ENCODE data around the gene TASOR2.

The TASOR2 gene

DNA sequence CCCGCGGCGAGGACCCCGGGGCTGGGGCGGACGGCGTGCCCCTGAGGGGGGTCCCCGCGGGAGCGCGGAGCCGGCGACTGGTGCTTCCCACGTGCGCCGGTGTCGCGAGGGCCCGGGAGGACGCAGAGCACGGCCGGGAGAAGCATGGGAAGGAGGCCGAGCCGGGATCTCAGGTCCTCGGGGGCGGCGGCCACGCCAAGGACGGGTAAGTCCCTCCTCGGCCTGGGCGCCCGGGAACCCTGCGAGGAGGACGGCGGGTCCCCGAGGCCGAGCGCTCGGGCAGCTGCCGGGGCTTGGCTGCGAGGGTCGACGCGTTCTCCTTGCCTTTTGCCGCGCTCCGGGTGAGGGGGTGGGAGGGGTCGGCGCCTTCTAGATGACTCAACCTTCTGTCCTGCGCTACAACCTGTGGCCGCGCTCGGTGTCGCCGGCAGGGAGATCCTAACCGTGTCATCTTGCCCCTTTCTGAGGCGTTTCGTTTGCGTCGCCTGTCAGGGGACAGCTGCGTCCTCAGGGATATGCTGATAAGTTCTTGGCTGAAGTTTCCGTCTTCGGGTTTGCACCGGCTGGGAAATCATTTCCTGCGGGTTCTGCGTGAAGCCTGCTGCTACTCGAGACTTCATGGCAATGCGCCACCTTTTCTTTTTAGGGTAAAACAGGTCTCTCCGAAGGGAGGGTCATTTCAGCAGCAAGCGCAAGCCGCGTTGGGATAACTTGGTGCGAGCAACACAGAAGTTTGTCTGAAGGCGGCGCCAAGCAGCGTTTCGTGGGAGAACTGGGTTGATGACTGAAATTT lies 529 bp downstream of the TASOR2 start:
- DNase-seq (ENCODE audit: low read depth in 2 of 3, low spot score in 1 of 3) = peak; percentile 42 to 65 (median 62)

DNA sequence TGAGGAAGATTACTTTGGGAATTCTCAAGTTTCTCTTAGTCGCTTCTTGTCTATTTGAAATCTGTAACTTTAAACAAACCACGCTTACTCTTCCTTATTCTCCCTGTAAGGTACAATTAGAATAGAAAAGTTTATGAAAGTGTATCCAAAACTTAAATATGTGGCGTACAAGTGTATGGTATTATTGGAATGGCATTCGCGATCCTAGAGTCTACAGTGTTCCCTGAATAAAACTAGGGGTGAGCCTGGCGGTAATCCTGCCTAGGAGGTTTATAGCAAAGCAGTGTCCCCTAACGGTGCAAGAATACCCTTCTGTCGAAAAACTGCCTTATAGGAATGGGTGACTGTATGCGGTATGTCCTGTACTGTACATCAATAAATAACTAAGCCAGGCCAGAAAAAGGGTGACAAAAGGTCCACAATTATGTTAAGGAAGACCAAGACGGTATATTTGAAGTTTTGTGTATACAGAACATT lies 1.2 kb downstream of the TASOR2 start:
- DNase-seq (ENCODE audit: low read depth in 2 of 3, low spot score in 1 of 3) = no peak

DNA sequence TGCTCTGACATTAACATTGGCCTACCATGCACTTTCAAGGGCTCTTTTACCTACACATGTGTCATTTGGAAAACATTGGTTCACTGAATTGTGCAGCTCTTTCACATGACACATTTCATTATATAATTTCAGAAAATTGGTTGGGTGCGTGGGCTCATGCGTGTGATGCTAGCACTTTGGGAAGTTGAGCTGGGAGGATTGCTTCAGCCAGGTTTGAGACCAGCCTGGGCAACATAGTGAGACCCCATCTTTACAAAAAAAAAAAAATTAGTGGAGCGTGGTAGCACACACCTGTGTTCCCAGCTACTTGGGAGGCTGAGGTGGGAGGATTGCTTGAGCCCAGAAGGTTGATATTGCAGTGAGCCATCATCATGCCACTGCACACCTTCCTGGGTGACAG lies 3.9 kb downstream of the TASOR2 start:
- no peak for DNase-seq (ENCODE audit: low read depth in 2 of 3, low spot score in 1 of 3)

DNA sequence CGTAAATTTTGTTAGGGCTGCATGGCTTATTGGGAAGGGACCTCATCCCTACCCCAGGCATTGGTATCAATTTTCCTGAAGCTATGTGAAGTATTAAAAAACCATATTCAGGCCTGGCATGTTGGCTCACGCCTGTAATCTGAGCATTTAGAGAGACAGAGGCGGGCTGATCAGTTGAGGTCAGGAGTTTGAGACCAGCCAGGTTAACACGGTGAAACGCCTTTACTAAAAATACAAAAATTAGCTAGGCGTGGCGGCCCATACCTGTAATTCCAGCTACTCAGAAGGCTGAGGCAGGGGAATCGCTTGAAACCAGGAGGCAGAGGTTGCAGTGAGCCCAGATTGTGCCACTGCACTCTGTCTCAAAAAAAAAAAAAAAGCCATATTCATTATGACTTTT lies 7.1 kb downstream of the TASOR2 start:
- no peak for DNase-seq (ENCODE audit: low read depth in 2 of 3, low spot score in 1 of 3)

DNA sequence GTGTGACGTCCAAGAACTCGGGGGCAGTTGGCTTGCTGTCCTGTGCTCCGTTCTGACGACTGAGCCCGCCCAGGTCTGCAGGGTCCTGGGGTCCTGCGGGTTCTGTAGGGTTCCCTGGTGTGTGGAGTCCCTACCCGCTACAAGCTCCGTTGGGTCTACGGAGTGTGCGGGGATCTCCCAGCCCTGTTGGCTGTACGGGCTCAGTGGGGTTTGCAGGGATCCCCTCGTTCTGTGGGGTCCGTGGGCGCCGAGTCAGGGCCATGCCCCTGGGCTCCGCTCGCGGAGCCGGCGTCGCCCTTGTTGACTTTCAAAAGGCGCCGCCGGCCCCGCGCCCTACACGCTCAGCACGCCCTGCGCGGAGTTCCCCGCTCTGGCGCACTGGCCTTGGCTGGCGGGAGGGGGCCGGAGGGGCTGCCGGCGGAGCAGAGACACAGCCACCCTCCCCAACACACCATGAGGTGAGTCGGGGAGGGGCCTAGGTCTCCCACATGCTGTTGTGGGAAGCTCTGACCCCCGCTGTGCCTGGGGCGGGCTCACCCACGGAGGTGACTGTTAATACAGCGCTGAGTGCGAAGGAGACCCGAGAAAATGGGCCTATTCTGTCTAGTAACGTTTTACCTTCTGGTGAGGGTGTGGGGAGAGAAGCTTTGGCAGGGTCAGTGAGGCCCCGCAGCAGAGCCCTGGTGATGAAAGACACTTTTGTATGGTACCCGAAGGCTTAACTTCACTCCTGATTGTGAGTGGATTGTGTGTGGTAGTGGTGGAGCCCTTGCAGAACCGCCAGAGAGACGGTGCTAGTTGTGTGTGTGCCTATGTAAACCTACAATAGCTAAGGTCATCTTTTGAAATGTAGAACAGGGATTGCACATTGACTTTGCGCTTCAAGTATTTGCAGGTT lies 8.1 kb downstream of the TASOR2 start:
- peak; percentile 33 to 48 (median 34) for DNase-seq (ENCODE audit: low read depth in 2 of 3, low spot score in 1 of 3)

DNA sequence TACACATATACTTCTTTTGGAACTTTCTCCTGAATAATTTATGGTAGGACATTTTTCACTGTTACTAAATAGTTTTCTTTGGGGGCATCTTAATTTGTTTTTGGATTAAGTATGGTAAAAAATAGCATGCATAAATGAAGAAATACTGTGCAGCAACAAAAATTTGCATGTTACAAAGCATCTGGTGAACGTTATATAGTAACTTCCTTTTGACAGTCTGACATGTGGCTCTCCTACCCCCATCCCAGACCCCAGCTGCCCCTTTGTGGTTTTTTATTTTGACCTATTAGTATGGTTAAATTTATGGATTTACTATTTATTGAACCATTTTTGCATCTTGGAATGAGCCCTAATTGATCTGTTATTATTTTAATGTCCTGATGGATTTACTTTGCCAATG lies 9.9 kb downstream of the TASOR2 start:
- DNase-seq (ENCODE audit: low read depth in 2 of 3, low spot score in 1 of 3) = no peak

DNA sequence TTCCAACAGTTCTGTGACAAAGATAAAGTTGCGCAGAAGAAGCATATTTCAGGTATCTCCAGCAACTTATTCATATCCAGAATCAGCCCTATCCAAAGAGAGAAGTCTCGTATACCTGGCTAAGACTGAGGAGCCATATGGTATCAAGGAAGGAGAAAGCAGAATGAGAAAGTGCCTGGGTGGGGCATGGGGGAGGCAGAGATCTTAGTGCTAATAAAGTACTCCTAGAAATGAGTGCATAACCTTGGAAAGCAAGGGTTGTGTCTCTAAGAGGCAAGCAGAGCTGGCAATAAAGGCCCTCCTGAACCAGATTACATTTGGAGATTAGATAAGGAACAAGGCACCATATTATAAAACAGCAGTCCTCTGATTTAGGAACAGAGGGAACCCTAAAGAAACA lies 12.7 kb downstream of the TASOR2 start:
- no peak for DNase-seq (ENCODE audit: low read depth in 2 of 3, low spot score in 1 of 3)

DNA sequence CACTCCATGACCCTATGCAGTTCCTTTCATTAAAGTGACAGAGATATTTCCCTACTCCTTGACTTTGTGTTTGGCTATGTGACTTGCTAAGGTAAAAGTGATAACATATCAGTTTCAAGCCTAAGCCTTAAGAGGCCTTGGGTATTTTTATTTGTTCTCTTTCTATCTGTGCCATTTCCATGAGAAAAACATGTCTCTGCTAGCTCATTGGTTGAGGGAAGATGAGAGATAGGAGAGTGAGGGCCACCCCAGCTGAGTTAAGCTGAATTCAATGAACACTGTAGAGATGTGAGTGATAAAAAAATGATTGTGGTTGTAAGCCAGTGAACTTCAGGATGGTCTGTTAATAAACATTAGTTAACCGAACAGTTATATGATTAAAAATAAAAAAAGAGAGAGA lies 13.4 kb downstream of the TASOR2 start:
- no peak for DNase-seq (ENCODE audit: low read depth in 2 of 3, low spot score in 1 of 3)

DNA sequence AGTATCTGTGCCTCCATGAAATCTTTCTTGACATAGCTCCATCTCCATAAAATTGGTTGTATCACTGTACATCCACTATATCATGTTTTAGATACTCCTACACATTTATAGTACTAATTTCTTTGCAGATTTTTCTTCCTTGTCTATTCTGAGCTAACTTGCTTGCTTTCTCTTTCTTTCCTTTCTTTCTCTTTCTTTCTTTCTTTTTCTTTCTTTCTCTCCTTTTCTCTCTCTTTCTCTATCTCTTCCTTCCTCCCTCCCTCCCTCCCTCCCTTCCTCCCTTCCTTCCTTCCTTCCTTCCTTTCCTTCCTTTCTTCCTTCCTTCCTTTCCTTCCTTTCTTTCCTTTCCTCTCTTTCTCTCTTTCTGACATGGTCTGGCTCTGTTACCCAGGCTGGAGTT lies 23.7 kb downstream of the TASOR2 start:
- no peak for DNase-seq (ENCODE audit: low read depth in 2 of 3, low spot score in 1 of 3)

DNA sequence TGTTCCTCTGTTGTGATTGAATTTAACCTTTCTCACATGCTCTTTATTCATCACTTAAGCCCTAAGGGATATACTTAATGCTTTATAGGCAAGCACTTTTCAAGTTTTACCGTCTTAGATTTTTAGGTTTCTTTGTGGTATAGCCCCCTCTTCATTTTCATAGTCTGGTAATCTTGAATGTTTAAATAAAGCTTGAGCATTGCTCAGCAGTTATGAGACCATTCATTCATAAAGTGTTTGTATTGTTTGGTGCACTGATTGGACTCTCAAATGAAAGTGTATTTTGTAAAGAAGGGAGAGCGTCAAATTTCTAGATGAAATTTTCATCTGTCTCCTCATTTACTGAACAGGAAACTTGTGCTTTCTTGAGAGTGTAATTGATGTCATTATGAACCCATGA lies 25.2 kb downstream of the TASOR2 start:
- DNase-seq (ENCODE audit: low read depth in 2 of 3, low spot score in 1 of 3) = no peak

DNA sequence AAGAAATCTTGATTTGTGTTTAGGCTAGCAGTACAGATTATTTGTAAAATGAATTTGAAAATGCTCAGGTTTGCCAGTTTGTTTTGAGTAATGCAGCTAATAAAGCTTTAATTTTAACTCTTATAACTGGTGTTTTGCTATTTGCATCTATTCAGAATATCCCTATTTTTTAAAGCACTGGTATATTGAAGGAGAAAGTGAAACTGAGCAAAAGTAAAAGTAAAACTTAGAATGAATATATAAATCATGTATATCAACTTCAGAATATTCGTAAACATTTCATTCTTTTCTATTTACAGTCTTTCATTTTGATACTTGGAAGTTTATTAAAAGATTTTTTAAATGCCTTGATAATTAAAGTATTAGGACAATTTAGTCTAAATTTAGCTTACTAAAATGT lies 26.2 kb downstream of the TASOR2 start:
- DNase-seq (ENCODE audit: low read depth in 2 of 3, low spot score in 1 of 3) = no peak

DNA sequence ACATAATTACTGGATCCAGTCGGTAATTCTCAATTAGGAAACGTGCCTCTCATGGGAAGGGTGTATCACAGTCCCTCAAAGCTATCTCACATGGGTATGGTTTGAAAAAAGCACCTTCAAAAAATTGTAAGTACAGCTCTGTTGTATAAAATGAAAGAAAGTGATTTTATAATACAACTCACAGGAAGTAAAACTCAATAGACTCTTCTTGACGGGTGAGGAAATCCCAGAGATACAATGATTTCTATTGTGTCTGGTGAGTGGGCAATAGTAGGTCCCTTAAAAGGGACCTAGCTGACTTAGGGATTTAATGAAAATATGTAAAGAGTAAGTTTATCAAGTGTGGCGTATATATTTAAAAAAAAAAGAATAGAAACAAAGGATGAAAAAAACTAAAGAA lies 27.0 kb downstream of the TASOR2 start:
- no peak for DNase-seq (ENCODE audit: low read depth in 2 of 3, low spot score in 1 of 3)

DNA sequence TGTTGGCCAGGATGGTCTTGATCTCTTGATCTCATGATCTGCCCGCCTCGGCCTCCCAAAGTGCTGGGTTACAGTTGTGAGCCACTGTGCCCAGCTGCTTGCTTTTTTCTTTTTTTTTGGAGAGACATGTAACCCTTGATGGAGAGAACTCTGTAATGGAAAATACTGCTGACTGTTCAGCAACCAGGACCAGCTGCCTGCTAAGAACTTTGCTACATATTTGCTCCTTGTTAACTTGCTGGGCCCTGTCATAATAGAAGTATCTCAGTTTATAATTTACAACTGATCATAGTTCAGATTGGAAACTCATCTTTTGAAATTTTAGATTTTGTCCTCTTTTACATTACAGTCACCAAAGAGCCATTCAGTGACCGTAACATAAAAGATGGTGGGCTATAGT lies 34.9 kb downstream of the TASOR2 start:
- DNase-seq (ENCODE audit: low read depth in 2 of 3, low spot score in 1 of 3) = no peak

DNA sequence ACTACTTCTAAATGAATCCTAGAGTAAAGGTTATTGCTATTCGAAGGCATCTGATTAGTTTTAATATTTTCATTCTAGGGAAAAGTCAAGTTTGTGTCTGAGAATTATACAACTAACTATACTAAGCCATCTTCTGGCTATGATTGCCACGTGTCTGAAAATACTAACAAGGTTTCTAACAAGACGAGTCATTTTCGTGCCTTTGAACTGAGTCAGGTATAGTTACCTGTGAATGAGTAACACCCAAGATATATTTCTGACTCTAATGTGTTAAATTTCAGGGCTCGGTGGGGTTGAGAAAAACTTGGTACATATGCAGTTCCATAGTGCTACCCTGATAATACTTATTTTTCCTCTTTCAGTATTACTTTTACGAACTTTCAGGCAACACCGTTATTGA lies 35.5 kb downstream of the TASOR2 start:
- DNase-seq (ENCODE audit: low read depth in 2 of 3, low spot score in 1 of 3) = no peak

DNA sequence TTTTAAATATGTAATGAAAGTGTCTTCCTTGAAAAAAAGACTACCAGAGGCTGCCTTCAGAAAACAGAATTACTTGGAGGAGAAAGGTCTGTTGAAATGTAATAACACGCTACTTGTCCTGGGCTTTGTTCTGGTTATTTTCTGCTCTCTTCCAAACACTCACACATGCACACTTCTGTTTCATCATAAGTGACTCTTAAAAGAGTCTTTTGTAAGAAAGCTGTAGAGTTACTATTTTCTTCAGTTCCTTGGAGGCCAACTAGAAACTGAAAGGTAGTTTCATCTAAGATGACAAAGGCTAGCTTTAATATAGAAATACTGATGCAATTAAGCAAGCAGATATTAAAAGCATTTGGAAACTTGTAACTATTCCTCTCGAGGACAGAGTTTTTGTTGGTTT lies 39.1 kb downstream of the TASOR2 start:
- no peak for DNase-seq (ENCODE audit: low read depth in 2 of 3, low spot score in 1 of 3)

DNA sequence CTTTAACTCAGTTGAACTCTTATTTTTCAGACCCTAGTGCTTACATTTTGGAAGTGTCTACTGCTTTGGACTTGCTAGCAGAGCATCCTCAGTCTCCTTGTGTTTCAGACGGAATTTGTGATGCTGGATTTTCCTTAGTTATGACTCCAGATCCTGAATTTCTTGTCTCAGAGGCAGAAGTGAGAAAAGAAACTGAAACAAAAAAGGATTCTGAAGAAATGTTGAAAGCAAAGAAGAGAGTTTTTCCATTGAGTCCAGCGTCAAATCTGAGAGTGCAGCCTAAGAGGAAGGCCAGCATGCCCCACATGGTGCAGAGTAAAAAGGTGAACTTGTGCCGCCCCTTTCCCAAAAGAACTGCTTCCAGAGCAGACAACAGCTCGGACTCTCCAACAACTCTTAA lies 46.1 kb downstream of the TASOR2 start:
- no peak for DNase-seq (ENCODE audit: low read depth in 2 of 3, low spot score in 1 of 3)

DNA sequence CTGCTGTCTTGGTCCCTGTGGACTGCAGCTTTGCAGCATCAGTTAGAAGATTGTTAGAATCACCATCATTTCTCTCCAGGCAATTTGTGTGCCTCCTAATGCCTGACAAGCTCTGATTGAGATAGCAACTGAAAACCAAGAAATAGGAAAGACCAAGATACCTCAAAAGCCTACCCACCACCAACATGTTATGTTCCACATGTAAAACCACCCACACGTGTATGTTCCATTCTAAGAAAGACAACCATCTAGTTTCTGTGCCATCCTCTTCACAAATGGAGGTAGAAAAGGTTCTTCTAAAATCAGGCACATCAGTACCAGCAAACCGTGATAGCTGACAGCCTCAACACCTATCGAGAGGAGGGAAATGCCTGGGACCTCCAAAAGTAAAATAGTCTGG lies 46.9 kb downstream of the TASOR2 start:
- DNase-seq (ENCODE audit: low read depth in 2 of 3, low spot score in 1 of 3) = no peak

DNA sequence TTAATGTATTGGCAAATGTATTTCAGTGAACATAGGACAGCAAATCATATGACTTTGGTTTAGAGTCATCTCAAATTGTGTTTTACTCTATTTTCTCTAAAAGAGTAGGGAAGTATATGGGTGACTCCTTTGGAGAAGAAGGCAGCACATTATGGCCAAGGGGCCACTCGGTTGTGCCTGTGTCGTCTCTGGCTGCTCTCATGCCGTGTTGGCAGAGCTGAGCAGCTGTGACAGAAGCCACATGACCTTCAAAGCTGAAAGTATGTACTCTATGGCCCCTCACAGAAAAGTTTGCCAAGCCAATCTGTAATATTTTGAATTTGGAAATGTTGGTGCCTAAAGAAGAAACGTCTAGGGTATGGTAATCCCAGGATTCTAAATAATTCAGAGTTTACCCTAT lies 47.5 kb downstream of the TASOR2 start:
- DNase-seq (ENCODE audit: low read depth in 2 of 3, low spot score in 1 of 3) = no peak

All from stimulated activated CD4-positive, alpha-beta T cell treated with anti-CD3 and anti-CD28 coated beads, Interleukin-12 subunit alpha, Interleukin-12 subunit beta, amount 100 ng/mL, for 48 hours (primary cell).